ENCODE results near the gene GMCL1.

GMCL1 gene

DNA sequence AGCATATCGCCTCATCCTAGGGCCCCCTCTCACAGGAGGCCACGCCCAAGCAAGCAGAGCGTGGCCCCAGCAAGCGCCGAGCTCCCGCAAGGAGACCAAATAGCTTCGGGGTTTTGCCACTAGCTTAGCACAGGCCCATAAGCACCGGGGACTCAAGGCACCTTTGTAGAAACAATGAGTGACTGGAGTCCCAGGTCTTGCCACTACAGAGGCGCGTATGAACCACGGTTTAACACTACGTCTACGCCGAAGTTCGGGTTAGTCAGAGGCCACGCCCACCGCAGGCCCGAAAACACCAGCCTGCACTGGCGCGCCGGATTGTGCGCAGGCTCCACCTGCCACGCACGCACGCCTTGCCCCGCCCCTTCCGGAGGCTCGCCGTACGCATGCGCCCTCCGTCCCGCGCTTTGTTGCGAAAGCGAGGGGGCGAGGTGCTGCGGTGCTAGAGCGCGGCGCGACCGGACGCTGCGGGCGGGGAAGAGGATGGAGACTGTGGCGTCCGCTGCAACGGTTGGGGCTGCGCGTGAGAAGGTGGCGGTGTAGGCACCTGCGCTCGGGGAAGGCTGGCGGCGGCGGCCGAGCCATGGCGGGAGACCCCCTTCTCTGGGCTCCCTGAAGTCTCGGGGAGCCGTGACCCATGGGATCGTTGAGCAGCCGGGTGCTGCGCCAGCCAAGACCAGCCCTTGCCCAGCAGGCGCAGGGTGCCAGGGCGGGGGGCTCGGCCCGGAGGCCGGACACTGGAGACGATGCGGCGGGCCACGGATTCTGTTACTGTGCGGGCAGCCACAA, at the start of gene GMCL1:
Gene GMCL1, plus strand, starts transcription at position 405 of the 789 bp plus-strand sequence. Its CDS starts 233 bp downstream, at position 638.
- H3K4me3 ChIP-seq (ENCODE audit: low read depth, low read length): peak within 1 kb of the TSS; percentile 68
- peak; percentile 86 for DNase-seq (ENCODE audit: low read depth)
- TF ChIP-seq, protein P1, sequence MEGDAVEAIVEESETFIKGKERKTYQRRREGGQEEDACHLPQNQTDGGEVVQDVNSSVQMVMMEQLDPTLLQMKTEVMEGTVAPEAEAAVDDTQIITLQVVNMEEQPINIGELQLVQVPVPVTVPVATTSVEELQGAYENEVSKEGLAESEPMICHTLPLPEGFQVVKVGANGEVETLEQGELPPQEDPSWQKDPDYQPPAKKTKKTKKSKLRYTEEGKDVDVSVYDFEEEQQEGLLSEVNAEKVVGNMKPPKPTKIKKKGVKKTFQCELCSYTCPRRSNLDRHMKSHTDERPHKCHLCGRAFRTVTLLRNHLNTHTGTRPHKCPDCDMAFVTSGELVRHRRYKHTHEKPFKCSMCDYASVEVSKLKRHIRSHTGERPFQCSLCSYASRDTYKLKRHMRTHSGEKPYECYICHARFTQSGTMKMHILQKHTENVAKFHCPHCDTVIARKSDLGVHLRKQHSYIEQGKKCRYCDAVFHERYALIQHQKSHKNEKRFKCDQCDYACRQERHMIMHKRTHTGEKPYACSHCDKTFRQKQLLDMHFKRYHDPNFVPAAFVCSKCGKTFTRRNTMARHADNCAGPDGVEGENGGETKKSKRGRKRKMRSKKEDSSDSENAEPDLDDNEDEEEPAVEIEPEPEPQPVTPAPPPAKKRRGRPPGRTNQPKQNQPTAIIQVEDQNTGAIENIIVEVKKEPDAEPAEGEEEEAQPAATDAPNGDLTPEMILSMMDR (IDR thresholded peaks at IDR 0.05; ENCODE audit: low read depth, low read length, missing control alignments): no peak

DNA sequence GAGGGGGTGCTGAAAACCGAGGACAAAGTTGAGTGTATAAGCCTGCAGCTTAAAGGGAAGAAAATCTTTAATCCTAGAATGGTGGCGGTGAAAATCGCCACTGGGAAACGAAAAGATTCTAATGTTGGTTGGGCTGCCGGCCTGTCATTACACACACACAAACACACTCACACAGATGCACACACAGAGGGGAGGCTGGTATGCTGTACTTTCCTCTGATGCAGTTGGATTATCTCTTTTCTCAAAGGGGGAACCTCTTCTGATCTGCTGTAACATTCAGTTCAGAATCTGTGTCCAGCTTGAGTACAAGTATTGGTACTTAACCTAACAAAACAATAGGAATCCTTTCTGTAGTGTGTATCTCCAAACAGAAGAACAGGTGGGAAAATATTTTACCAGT, 48.5 kb upstream of the GMCL1 start:
- TF ChIP-seq, protein P1 (IDR thresholded peaks at IDR 0.05; ENCODE audit: low read depth, low read length, missing control alignments): no peak
- DNase-seq (ENCODE audit: low read depth): no peak
- no peak overlapping the region for H3K4me3 ChIP-seq (ENCODE audit: low read depth, low read length)

DNA sequence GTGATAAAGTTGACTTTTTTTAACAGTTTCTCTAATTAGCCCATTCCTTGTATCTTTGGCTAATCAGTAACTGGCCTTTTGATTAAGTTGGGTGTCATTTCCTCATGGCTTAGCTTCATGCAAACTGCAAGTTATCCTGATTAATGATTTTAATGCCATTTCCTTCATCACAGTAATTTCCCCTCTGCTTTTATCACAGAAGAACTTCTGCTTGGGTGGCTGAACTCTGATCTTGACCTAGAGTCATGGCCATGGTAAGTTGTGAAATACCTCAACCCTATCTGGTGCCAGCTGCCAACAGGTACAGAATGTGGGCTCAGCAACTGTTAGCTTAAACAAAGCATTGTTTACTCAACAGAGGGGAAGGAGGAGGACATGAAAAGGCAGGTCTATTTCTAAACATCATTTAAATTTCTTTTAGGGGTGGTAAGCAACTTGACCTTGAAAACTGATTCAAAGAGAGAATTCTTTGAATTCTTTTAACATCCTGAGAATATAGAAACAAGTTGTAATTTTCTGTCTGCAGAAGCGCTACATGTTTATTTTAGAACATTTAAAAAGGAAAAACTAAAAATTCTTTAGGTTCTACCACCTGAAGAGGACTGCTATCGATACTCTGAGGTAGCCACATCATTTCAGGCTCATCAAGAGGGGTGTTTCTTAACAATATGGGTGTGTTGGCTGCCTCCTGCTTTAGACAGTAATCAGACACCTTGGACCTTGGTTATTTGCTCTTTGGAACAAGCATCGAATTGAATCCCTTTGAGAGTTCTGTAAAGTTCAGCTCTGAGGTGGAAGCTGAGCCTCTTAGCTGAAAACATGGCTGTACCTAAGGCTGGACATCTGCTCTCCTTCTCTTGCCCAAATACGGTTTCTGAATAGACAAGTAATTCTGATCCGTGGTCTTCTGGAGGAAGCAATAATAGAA, 47.9 kb upstream of the GMCL1 start:
- DNase-seq (ENCODE audit: low read depth): no peak
- no peak overlapping the region for H3K4me3 ChIP-seq (ENCODE audit: low read depth, low read length)
- TF ChIP-seq, protein P1 (IDR thresholded peaks at IDR 0.05; ENCODE audit: low read depth, low read length, missing control alignments): no peak

DNA sequence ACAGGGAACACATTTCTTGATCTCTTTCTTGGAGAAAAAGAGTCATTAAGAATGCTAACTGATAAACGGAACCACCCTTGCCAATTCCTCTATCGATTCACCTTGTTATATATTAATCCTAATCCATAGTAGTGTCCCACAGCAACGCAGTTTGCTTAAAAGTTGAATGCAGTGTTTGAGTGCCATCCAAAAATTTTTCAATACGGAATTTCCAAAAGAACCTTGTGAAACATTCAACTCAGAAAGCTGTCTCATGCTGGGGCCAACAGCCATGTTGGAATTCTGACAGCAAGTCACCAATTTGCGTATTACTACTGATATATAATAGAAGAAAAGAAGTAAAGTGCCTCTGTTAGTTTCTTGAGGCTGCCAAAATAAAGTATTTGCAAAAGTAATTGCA, 45.2 kb upstream of the GMCL1 start:
- DNase-seq (ENCODE audit: low read depth): no peak
- no peak overlapping the region for H3K4me3 ChIP-seq (ENCODE audit: low read depth, low read length)
- TF ChIP-seq, protein P1 (IDR thresholded peaks at IDR 0.05; ENCODE audit: low read depth, low read length, missing control alignments): no peak

- no peak overlapping the region for H3K4me3 ChIP-seq (ENCODE audit: low read depth, low read length)
- TF ChIP-seq, protein P1 (IDR thresholded peaks at IDR 0.05; ENCODE audit: low read depth, low read length, missing control alignments): no peak
Observed at GRCh38 chr2:69785358-69785757, 44.1 kb upstream of the GMCL1 start.

DNA sequence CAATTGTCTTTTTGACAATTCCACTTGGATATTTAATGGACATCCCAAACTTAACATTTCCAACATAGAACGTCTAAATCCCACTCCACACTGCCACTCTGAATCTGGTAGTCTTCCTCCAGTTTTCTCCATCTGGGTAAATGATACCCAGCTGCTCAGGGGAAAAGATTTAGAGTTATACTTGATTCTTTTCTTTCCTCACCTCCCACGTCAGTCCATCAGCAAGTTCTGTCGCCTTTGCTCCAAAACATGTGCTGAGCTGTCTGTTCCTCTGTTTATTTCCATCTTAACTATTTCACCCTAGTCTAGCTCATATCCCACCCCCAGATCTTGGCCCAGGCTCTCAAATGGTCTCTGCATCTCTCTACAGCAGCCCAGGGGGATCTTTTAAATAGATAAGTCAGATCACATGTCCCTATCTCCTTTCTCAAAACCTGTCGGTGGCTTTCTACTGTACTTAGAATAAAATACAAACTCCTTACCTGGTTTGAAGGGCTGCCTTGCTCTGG, 43.4 kb upstream of the GMCL1 start:
- no peak overlapping the region for H3K4me3 ChIP-seq (ENCODE audit: low read depth, low read length)
- no peak for DNase-seq (ENCODE audit: low read depth)
- TF ChIP-seq, protein P1 (IDR thresholded peaks at IDR 0.05; ENCODE audit: low read depth, low read length, missing control alignments): no peak

More at GRCh38 chr2:69785358-69785757, 44.1 kb upstream of the GMCL1 start:
- no peak for DNase-seq (ENCODE audit: low read depth)

Data from GM12864 (cell line).